Tibial nerve (tissue), 4 donors: Measurements from ENCODE around the gene SLC43A3. TPM values are rescaled to one million over a fixed set of nuclear protein-coding genes. Genes with fewer than 3 reads are reported as not detected.

ENCODE experiments used
- DNase-seq, 2 donors: peaks; one replicate each; pipeline ENCODE4 v3.0.0-alpha.2; 2019; ENCODE audit warnings: low spot score in 2 of 2
- H3K27ac ChIP-seq, 4 donors: fragments of 200-600 bp; sonication (generic) in 3 of 4; one replicate each; pipeline ENCODE4 v1.5.1; 2017 to 2019; ENCODE audit warnings: mild to moderate bottlenecking in 1 of 4
- H3K27me3 ChIP-seq, 2 donors: fragments of 200-600 bp; sonication (generic) in 1 of 2; one replicate each; pipeline versions ENCODE4 v1.5.1 to v1.6.0; 2017 to 2019
- H3K36me3 ChIP-seq, 3 donors: fragments of 200-600 bp; sonication (generic); one replicate each; pipeline ENCODE4 v1.5.1; 2018 to 2019
- H3K4me1 ChIP-seq, 4 donors: fragments of 200-600 bp; sonication (generic) in 3 of 4; one replicate each; pipeline ENCODE4 v1.5.1; 2017 to 2019
- H3K4me3 ChIP-seq, 4 donors: fragments of 200-600 bp; sonication (generic) in 3 of 4; one replicate each; pipeline ENCODE4 v1.5.1; 2017 to 2019; ENCODE audit warnings: mild to moderate bottlenecking in 1 of 4, moderate library complexity in 1 of 4
- H3K9me3 ChIP-seq, 4 donors: fragments of 200-600 bp; sonication (generic) in 3 of 4; one replicate each; pipeline ENCODE4 v1.5.1; 2017 to 2019
- EP300 ChIP-seq, 2 donors: sonication (generic); formaldehyde crosslinking; IDR thresholded peaks; one replicate each; pipeline ENCODE4 v1.6.1; 2017; ENCODE audit warnings: antibody characterized with exemption in 2 of 2, mild to moderate bottlenecking in 1 of 2
- POLR2A ChIP-seq, 2 donors: fragments of 450-650 bp; IDR thresholded peaks; one replicate each; pipeline ENCODE4 v1.6.1; 2017; ENCODE audit warnings: antibody characterized with exemption in 2 of 2, mild to moderate bottlenecking in 2 of 2, moderate library complexity in 2 of 2
- WGBS, 2 donors: methylation state at CpG; one replicate each; pipeline ENCODE4 v1.1.5; 2018; 5-methylcytosine and 5-hydroxymethylcytosine counted together
- total RNA-seq, 4 donors: library from RNA; depleted of rRNA; stranded (reverse); fragments of >200 nt; gene quantifications; one replicate each; pipeline ENCODE4 v1.1.0, GENCODE V29; 2016
- TF ChIP-seq, protein P1 (sequence below), 5 experiments: fragments of 200-600 bp in 3 of 5; fragments of 450-650 bp in 2 of 5; sonication (generic) in 3 of 5; IDR thresholded peaks; one replicate each; pipeline ENCODE4 v1.5.1; 2016 to 2019; ENCODE audit warnings: antibody characterized with exemption in 5 of 5, mild to moderate bottlenecking in 3 of 5, moderate library complexity in 2 of 5

Gene SLC43A3
- total RNA-seq, 4 donors from 2014 or later: 42.2 to 110 (median 94.7) TPM

DNA sequence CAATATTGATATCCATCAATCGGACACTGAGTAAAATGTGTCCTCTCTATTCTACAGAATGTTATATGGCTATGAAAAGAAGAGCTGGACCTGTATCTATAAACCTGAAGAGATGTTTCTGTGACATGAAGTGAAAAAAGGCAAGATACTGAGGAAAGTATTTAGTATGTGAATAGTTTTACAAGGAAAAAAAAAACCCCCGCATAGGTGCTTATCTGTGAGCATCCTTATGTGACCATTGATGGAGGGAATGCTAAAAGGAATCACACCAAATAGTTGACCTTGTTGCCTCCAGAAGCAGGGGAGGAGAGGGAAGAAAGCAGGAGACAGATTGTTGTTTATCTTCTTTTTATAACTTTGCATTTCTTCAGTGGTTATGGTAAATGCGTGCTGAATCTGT is 35.8 kb downstream of the SLC43A3 start:
- Histone ChIP-seq H3K27ac (no peak overlapping the region), H3K4me3 (no peak overlapping the region), H3K9me3 (no peaks in the 10 kb centered on the region), H3K36me3 (no peaks in the 10 kb centered on the region), H3K4me1 (no peaks in the 10 kb centered on the region), H3K27me3 (no peaks in the 10 kb centered on the region)
- TF ChIP-seq POLR2A (IDR thresholded peaks at IDR 0.05) (no peak), EP300 (IDR thresholded peaks at IDR 0.05) (no peak)
- TF ChIP-seq, protein P1, sequence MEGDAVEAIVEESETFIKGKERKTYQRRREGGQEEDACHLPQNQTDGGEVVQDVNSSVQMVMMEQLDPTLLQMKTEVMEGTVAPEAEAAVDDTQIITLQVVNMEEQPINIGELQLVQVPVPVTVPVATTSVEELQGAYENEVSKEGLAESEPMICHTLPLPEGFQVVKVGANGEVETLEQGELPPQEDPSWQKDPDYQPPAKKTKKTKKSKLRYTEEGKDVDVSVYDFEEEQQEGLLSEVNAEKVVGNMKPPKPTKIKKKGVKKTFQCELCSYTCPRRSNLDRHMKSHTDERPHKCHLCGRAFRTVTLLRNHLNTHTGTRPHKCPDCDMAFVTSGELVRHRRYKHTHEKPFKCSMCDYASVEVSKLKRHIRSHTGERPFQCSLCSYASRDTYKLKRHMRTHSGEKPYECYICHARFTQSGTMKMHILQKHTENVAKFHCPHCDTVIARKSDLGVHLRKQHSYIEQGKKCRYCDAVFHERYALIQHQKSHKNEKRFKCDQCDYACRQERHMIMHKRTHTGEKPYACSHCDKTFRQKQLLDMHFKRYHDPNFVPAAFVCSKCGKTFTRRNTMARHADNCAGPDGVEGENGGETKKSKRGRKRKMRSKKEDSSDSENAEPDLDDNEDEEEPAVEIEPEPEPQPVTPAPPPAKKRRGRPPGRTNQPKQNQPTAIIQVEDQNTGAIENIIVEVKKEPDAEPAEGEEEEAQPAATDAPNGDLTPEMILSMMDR (IDR thresholded peaks at IDR 0.05): no peak
- DNase-seq: no peak
- 87 to 96% methylated on average over 3 of the region's 3 CpGs for WGBS, 2 donors

DNA sequence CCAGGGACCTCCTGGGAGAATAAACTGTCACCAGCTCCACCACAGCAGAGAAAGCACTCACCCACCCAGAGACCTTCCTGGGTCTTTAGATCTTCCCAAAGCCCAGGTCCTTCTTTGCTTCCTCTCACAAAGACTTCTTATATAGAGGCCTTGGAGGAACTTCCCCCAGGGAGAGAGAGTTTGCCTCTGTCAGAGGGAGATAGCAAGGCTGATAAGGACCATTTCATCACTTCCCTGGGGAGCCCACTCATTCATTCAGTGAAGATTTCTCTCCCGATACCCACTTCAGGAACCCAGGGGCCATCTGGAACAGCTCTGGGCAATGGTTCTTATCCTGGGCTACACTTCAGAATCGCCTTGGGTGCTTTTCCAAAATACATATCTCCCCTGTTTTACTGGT is 36.4 kb downstream of the SLC43A3 start, which contains the start of gene PRG2:
TSS of gene PRG2 (minus strand) at position 116 of the 400 bp plus-strand sequence. CDS start 706 bp downstream, outside the sequence.
- 69 to 81% methylated on average over 2 of the region's 2 CpGs for WGBS, 2 donors
- H3K4me3 ChIP-seq: no peak within 1 kb of the TSS
- H3K27ac ChIP-seq: no peak within 1 kb of the TSS
- no peaks in the 10 kb centered on the region for H3K9me3 ChIP-seq
- TF ChIP-seq POLR2A (IDR thresholded peaks at IDR 0.05): no peak
- no peaks in the 10 kb centered on the region for H3K4me1 ChIP-seq
- H3K36me3 ChIP-seq: no peaks in the 10 kb centered on the region
- H3K27me3 ChIP-seq: no peaks in the 10 kb centered on the region
- no peak for DNase-seq

DNA sequence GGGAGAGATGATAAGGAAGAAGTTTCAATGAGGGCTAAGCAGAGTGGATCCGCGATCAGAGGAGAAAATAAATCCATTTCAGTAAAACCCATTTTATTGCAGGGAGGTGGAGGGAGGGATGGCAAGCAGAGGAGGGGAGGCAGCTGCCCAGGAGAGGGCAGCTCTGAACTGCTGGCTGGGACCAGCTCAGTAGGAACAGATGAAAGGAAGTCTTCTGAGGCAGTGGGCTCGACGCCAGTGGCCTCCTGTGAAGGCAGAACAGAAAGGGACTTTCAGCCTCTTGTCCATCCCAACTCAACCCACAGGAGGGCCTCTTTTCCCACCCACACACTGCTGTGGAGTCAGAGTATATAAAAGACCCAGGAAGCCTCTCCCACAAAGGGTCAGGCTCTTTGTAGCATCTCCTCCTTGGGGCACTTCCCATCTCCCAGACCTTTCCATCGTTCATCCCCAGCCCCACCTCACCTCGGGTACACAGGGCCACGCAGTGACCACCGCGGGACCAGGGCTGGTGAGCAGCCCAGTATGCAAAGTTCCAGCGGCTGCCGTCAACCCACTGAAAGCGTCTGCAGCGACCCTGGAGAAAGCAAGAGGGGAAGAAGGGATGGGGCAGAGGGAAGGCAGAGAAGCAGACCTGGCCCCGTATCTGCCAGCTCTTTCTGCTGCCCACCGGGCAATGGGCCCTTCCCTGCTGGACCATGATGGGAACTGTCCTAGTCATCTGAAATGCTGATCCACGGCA is 39.5 kb downstream of the SLC43A3 start:
- H3K27me3 ChIP-seq: no peaks in the 10 kb centered on the region
- H3K9me3 ChIP-seq: no peaks in the 10 kb centered on the region
- no peak overlapping the region for H3K27ac ChIP-seq
- WGBS, 2 donors: 64 to 71% methylated on average over 10 to 16 of the region's 16 CpGs
- H3K4me1 ChIP-seq: no peaks in the 10 kb centered on the region
- TF ChIP-seq, protein P1 (IDR thresholded peaks at IDR 0.05): no peak
- TF ChIP-seq POLR2A (IDR thresholded peaks at IDR 0.05) (no peak), EP300 (IDR thresholded peaks at IDR 0.05) (no peak)
- H3K4me3 ChIP-seq: no peak overlapping the region
- peak in 1 of 2 donors; percentile 14 for DNase-seq
- H3K36me3 ChIP-seq: no peaks in the 10 kb centered on the region

DNA sequence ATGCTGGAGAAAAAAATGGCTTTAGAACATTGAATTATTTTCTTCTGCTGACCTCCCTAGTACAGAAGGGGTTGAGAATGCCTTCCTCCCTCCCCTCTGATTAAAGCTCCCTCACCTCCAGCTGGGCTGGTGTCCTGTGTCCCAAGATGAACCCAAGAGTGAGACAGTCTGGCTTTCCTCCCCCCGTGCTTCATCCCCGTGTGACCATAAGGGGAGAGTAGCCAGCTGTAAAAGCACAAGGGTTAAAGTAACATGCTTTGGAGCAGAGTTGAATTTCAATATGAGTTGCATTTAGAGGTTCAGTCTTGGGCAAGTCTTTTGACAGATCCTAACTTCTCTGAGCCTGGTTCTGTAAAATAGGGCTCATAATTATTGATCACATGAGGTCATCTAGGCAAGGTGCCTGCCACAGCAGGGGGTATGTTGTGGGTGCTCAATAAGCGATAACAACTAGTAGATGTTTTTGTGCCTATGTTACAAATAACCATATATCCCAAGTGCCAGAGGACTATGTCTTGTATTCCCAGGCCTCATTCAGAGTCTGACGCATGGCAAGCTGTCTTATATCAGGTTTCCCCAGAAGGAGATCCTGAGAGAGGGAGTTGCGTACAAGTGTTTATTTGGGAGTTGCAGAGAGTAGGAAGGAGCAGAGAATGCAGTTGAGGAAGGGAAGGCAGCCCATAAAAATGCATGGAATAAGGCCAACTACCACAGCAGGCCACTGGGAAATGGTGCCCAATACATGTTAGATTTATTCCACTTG is 40.6 kb downstream of the SLC43A3 start:
- DNase-seq: no peak
- no peak overlapping the region for H3K27ac ChIP-seq
- 59 to 73% methylated on average over 5 of the region's 5 CpGs for WGBS, 2 donors
- no peaks in the 10 kb centered on the region for H3K4me1 ChIP-seq
- no peaks in the 10 kb centered on the region for H3K9me3 ChIP-seq
- TF ChIP-seq POLR2A (IDR thresholded peaks at IDR 0.05) (no peak), EP300 (IDR thresholded peaks at IDR 0.05) (no peak)
- TF ChIP-seq, protein P1 (IDR thresholded peaks at IDR 0.05): no peak
- H3K4me3 ChIP-seq: no peak overlapping the region
- no peaks in the 10 kb centered on the region for H3K27me3 ChIP-seq
- no peaks in the 10 kb centered on the region for H3K36me3 ChIP-seq

DNA sequence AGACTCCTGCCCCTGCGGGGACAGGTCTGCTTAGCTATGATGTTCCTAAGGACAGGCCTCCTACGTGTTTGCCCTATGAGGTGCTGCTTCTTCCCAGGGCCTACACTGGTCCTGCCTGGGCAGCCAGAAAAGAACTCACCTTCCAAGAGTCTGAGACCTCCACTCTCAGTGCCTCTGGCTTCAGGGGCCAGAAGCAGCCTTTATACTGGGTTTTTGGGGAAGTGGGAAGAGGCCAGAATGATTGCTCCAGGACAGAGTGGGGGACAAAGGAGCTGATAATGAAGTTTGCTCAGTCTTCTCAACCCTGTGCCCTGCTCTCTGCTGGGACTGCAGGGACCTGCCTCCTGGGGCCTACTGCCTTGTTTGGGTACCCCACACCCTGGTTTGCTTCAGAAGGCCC is 45.9 kb downstream of the SLC43A3 start, which contains the start of gene PRG3:
TSS of gene PRG3 (minus strand) at position 176 of the 400 bp plus-strand sequence. CDS start 442 bp downstream, outside the sequence.
- DNase-seq: no peak
- no peak within 1 kb of the TSS for H3K4me3 ChIP-seq
- no peaks in the 10 kb centered on the region for H3K27me3 ChIP-seq
- H3K27ac ChIP-seq: no peak within 1 kb of the TSS
- TF ChIP-seq POLR2A (IDR thresholded peaks at IDR 0.05): no peak
- no peak for TF ChIP-seq EP300 (IDR thresholded peaks at IDR 0.05)
- TF ChIP-seq, protein P1 (IDR thresholded peaks at IDR 0.05): no peak
- H3K9me3 ChIP-seq: no peaks in the 10 kb centered on the region
- no peaks in the 10 kb centered on the region for H3K4me1 ChIP-seq
- H3K36me3 ChIP-seq: no peaks in the 10 kb centered on the region
- 62 to 66% methylated on average over 2 of the region's 2 CpGs for WGBS, 2 donors
